Measurements from ENCODE around the gene RBFOX2.

The RBFOX2 gene

GRCh38 chr22:35893698-35894097 is 134.9 kb downstream of the RBFOX2 start:
- no peak for DNase-seq

GRCh38 chr22:35892192-35892591 is 136.4 kb downstream of the RBFOX2 start:
- no peak for DNase-seq

- no peak for DNase-seq
These were observed 137.2 kb downstream of the RBFOX2 start for GRCh38 chr22:35891442-35891841.

- DNase-seq, result no peak
These were observed 139.6 kb downstream of the RBFOX2 start for GRCh38 chr22:35889071-35889470.

- DNase-seq, result no peak
These were observed 140.3 kb downstream of the RBFOX2 start for GRCh38 chr22:35888181-35888870.

- DNase-seq, result no peak
These were observed 141.2 kb downstream of the RBFOX2 start for GRCh38 chr22:35887296-35887875.

GRCh38 chr22:35886309-35886708 is 142.3 kb downstream of the RBFOX2 start:
- DNase-seq, result no peak

GRCh38 chr22:35884529-35884928 is 144.1 kb downstream of the RBFOX2 start:
- no peak for DNase-seq

- DNase-seq, result no peak
These were observed 145.5 kb downstream of the RBFOX2 start for GRCh38 chr22:35883031-35883620.

- no peak for DNase-seq
These were observed 146.2 kb downstream of the RBFOX2 start for GRCh38 chr22:35882211-35883030.

GRCh38 chr22:35879351-35879750 is 149.3 kb downstream of the RBFOX2 start:
- no peak for DNase-seq

- no peak for DNase-seq
These were observed 155.2 kb downstream of the RBFOX2 start for GRCh38 chr22:35873426-35873825.

GRCh38 chr22:35872451-35872850 is 156.2 kb downstream of the RBFOX2 start:
- DNase-seq, result no peak

- DNase-seq, result no peak
These were observed 157.9 kb downstream of the RBFOX2 start for GRCh38 chr22:35870517-35871293.

- no peak for DNase-seq
These were observed 159.7 kb downstream of the RBFOX2 start for GRCh38 chr22:35868938-35869337.

GRCh38 chr22:35866651-35867050 is 162.0 kb downstream of the RBFOX2 start:
- DNase-seq, result no peak

GRCh38 chr22:35864545-35865165 is 164.0 kb downstream of the RBFOX2 start:
- DNase-seq, result no peak

GRCh38 chr22:35863432-35863831 is 165.2 kb downstream of the RBFOX2 start:
- no peak for DNase-seq

GRCh38 chr22:35862697-35863096 is 165.9 kb downstream of the RBFOX2 start:
- DNase-seq, result no peak

- DNase-seq, result no peak
These were observed 167.2 kb downstream of the RBFOX2 start for GRCh38 chr22:35861451-35861850.

- DNase-seq, result no peak
These were observed 167.8 kb downstream of the RBFOX2 start for GRCh38 chr22:35860837-35861236.

- DNase-seq, result no peak
These were observed 168.4 kb downstream of the RBFOX2 start for GRCh38 chr22:35860087-35860733.

All from NCI-H748 treated with DMSO at 0.1 percent for 48 hours (cell line).